Gastroesophageal sphincter (tissue), 3 donors: ENCODE data around the gene FCRL5.

ENCODE experiments used
- POLR2A ChIP-seq, 2 donors: fragments of 450-650 bp; IDR thresholded peaks; one replicate each; pipeline ENCODE4 v1.6.1; 2017; ENCODE audit warnings: antibody characterized with exemption in 2 of 2, mild to moderate bottlenecking in 2 of 2, moderate library complexity in 1 of 2
- TF ChIP-seq, protein P1 (sequence below), 4 experiments: fragments of 200-600 bp in 2 of 4; fragments of 450-650 bp in 2 of 4; sonication (generic) in 1 of 4; IDR thresholded peaks; one replicate each; pipeline ENCODE4 v1.5.1; 2017 to 2019; ENCODE audit warnings: antibody characterized with exemption in 4 of 4, mild to moderate bottlenecking in 2 of 4, moderate library complexity in 2 of 4

DNA sequence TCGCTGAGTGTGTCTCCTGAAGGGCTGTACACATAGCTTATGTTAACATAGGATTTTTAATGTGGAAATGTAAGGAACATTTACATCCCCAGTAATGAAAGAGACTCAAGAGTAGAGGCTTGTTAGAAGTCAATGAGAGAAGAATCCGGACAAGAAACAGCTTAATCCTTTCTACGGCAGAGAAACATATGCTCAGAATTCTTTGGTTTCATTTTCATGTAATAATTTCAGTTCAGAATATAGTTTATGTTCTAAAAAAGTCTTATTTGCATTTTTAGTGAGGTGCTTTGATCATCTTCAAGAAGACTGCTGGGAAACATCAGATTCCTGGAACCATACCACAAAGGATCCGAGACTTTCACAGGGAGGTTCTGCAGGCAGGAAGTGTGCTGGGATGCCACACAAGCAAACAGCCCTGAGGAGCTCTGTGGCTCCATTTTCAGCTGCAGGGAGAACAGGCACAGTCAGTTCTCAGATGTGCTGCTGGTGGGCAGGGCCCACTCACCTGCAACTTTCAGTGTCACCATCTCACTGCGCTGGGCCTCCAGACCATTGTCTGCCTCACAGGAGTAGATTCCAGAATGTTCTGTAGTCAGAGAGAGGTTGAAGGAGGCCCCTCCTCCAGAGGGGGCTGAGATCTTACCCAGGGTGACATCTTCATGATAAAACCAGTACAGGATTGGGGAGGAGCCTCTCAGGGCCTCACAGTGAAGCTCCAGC is 28.4 kb downstream of the FCRL5 start:
- TF ChIP-seq, protein P1, sequence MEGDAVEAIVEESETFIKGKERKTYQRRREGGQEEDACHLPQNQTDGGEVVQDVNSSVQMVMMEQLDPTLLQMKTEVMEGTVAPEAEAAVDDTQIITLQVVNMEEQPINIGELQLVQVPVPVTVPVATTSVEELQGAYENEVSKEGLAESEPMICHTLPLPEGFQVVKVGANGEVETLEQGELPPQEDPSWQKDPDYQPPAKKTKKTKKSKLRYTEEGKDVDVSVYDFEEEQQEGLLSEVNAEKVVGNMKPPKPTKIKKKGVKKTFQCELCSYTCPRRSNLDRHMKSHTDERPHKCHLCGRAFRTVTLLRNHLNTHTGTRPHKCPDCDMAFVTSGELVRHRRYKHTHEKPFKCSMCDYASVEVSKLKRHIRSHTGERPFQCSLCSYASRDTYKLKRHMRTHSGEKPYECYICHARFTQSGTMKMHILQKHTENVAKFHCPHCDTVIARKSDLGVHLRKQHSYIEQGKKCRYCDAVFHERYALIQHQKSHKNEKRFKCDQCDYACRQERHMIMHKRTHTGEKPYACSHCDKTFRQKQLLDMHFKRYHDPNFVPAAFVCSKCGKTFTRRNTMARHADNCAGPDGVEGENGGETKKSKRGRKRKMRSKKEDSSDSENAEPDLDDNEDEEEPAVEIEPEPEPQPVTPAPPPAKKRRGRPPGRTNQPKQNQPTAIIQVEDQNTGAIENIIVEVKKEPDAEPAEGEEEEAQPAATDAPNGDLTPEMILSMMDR (IDR thresholded peaks at IDR 0.05), result no peak
- no peak for TF ChIP-seq POLR2A (IDR thresholded peaks at IDR 0.05)
